ENCODE measurements around the gene CORO1C.

DNA sequence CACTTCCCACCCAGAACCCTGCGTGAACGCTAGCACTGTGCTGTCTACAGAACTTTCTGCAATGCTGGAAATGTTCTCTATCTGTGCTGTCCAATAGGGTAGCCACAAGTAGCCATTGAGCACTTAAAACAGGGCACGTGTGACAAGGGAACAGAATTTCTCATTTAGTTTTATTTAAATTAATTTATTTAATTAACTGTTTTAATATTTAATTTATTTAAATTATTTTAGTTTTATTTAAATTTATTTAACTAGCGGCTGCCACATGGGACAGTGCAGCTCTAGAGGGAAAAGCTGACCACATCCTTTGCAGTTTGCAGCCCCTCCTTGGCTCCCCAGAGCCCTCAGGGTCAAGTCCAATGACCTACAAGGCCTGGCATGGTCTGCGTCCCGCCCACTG is 35.0 kb upstream of the CORO1C start:
- no peak for TF ChIP-seq CTCF (conservative IDR thresholded peaks at IDR 0.05)
- no peak for TF ChIP-seq EZH2 (IDR thresholded peaks at IDR 0.05; ENCODE audit: low read depth)

Measured in PC-9 (cell line).